Endothelial cell of umbilical vein (primary cell): Measurements from ENCODE around the gene MAPK13. TPM values are rescaled to one million over a fixed set of nuclear protein-coding genes. Genes with fewer than 3 reads are reported as not detected.

Source experiments
- BruUV-seq: library from RNA; stranded (reverse); fragments of 400-500 nt; replicated peaks from 2 replicates; lab custom pipeline; 2021; lab: Mats Ljungman, UMichigan
- CTCF ChIA-PET: fragments of 300-600, 350-600 bp; sonication (Branson Sonifier 250); formaldehyde crosslinking; loops from one replicate; lab custom pipeline; 2021; ENCODE audit warnings: antibody characterized with exemption, inconsistent platforms; lab: Charles Lee
- POLR2A ChIA-PET: fragments of 300-600, 350-600 bp; sonication (Branson Sonifier 250); formaldehyde crosslinking; loops from one replicate; lab custom pipeline; 2021; ENCODE audit warnings: antibody characterized with exemption, inconsistent platforms; lab: Charles Lee
- DNase-seq: peaks from one replicate; pipeline ENCODE4 v3.0.0-alpha.2; 2011; ENCODE audit warnings: low read depth, low spot score
- FAIRE-seq: peaks from 2 replicates; lab custom pipeline; 2011; peaks lifted over from hg19 to GRCh38; lab: Jason Lieb, UNC
- H2AFZ ChIP-seq: 2 replicates; pipeline ENCODE4 v1.6.0; 2012; ENCODE audit warnings: low read depth, low read length, control low read depth, inconsistent platforms
- H3K27ac ChIP-seq: 2 replicates; pipeline ENCODE4 v1.5.1; 2011; ENCODE audit warnings: low read depth, mild to moderate bottlenecking, control low read depth, low read length, moderate library complexity; ENCODE audit not compliant: insufficient read depth
- H3K27me3 ChIP-seq, 2 experiments: 2 replicates each; pipeline versions ENCODE4 v1.6.0 to v1.6.1; 2011; ENCODE audit warnings: low read length in 2 of 2, mixed read lengths in 1 of 2; ENCODE audit not compliant: control insufficient read depth in 2 of 2, insufficient read depth in 2 of 2
- H3K36me3 ChIP-seq, 2 experiments: 2 replicates in 1 of 2; 3 replicates in 1 of 2; pipeline ENCODE4 v1.5.1; 2011; ENCODE audit warnings: low read length in 2 of 2, mild to moderate bottlenecking in 1 of 2, moderate library complexity in 1 of 2; ENCODE audit not compliant: control insufficient read depth in 2 of 2, insufficient read depth in 2 of 2; ENCODE audit errors: extremely low read depth in 1 of 2
- H3K4me1 ChIP-seq: 3 replicates; pipeline ENCODE4 v1.5.1; 2011; ENCODE audit warnings: mild to moderate bottlenecking, low read length; ENCODE audit not compliant: control insufficient read depth, insufficient read depth; ENCODE audit errors: extremely low read depth
- H3K4me2 ChIP-seq: 2 replicates; pipeline ENCODE4 v1.6.1; 2011; ENCODE audit warnings: low read length, control low read depth, mixed read lengths; ENCODE audit not compliant: insufficient read depth
- H3K4me3 ChIP-seq, 3 experiments: fragments of 200-600 bp in 1 of 3; sonication (generic), shearing (Covaris generic) in 1 of 3; replicated peaks in 1 of 3; 2 replicates each; pipeline ENCODE4 v1.5.1; 2011 to 2016; ENCODE audit warnings: control low read depth in 3 of 3, low read length in 3 of 3, mild to moderate bottlenecking in 2 of 3, inconsistent platforms in 1 of 3, low read depth in 1 of 3, moderate library complexity in 1 of 3; ENCODE audit not compliant: insufficient read depth in 1 of 3
- H3K79me2 ChIP-seq: 2 replicates; pipeline ENCODE4 v1.6.0; 2012; ENCODE audit warnings: low read length, inconsistent platforms; ENCODE audit not compliant: control insufficient read depth, insufficient read depth
- H3K9ac ChIP-seq: replicated peaks from 2 replicates; pipeline ENCODE3; 2011; ENCODE audit warnings: low read length, control low read depth; ENCODE audit not compliant: insufficient read depth; ENCODE audit errors: extremely low read depth
- H3K9me1 ChIP-seq: replicated peaks from 3 replicates; pipeline ENCODE4 v1.6.0; 2011; ENCODE audit warnings: mild to moderate bottlenecking, low read length; ENCODE audit not compliant: control insufficient read depth, insufficient read depth; ENCODE audit errors: extremely low read depth
- H3K9me3 ChIP-seq: replicated peaks from 2 replicates; pipeline ENCODE4 v1.5.1; 2012; ENCODE audit warnings: low read length, inconsistent platforms; ENCODE audit not compliant: control insufficient read depth, insufficient read depth
- H4K20me1 ChIP-seq: replicated peaks from 2 replicates; pipeline ENCODE3; 2011; ENCODE audit warnings: mild to moderate bottlenecking, low read length; ENCODE audit not compliant: control insufficient read depth, insufficient read depth; ENCODE audit errors: extremely low read depth
- EZH2 ChIP-seq: IDR thresholded peaks from 2 replicates; pipeline ENCODE4 v1.6.1; 2012; ENCODE audit warnings: borderline replicate concordance, low read depth, mild to moderate bottlenecking, moderate library complexity, low read length, inconsistent platforms; ENCODE audit not compliant: severe bottlenecking
- FOS ChIP-seq: IDR thresholded peaks from 2 replicates; pipeline ENCODE4 v1.6.1; 2011; ENCODE audit warnings: mild to moderate bottlenecking, low read length, moderate library complexity, borderline replicate concordance; ENCODE audit not compliant: insufficient read depth
- GATA2 ChIP-seq: IDR thresholded peaks from 2 replicates; pipeline ENCODE4 v1.7.0; 2011; ENCODE audit warnings: low read depth, mild to moderate bottlenecking, moderate library complexity, mixed read lengths, low read length; ENCODE audit not compliant: insufficient read length, insufficient read depth
- JUN ChIP-seq: IDR thresholded peaks from 2 replicates; pipeline ENCODE4 v1.6.1; 2011; ENCODE audit warnings: borderline replicate concordance, low read depth; ENCODE audit not compliant: insufficient read length, insufficient read depth
- MAX ChIP-seq: IDR thresholded peaks from 2 replicates; pipeline ENCODE4 v1.6.1; 2011; ENCODE audit not compliant: insufficient read depth, insufficient read length
- MYC ChIP-seq: IDR thresholded peaks from one replicate; pipeline ENCODE4 v1.6.1; 2011; ENCODE audit warnings: mild to moderate bottlenecking, low read depth, low read length
- POLR2A ChIP-seq: IDR thresholded peaks from 2 replicates; pipeline ENCODE4 v1.6.1; 2012; ENCODE audit warnings: low read depth, mild to moderate bottlenecking, control low read depth, low read length
- POLR2AphosphoS5 ChIP-seq: IDR thresholded peaks from 2 replicates; pipeline ENCODE4 v1.6.1; 2012; ENCODE audit warnings: low read depth, mild to moderate bottlenecking, control low read depth, low read length, moderate library complexity; ENCODE audit not compliant: insufficient read depth
- dilution Hi-C: fragments of 300-500 bp; cut with MboI; formaldehyde crosslinking; loops from one replicate; pipeline ENCODE4 v1.15.0; 2019; ENCODE audit warnings: low sequenced_read_pairs; ENCODE audit not compliant: extremely low pct_ligation_motif_present
- intact Hi-C: fragments of 100-400 bp; cut with micrococcal nuclease; formaldehyde crosslinking; loops from one replicate; pipeline ENCODE4 v1.10.0; 2022
- polyA plus RNA-seq, 4 experiments: library from polyadenylated mRNA; depleted of rRNA in 3 of 4; stranded (reverse) in 3 of 4; unstranded in 1 of 4; fragments of >200 nt; gene quantifications; 2 replicates each; pipeline versions ENCODE4 v1.2.1 to v1.2.3, GENCODE V29; 2011 to 2012; ENCODE audit warnings: missing spikeins in 1 of 4
- total RNA-seq: library from RNA; stranded (reverse); gene quantifications from 2 replicates; pipeline ENCODE4 v1.2.3, GENCODE V29; 2021
- TF ChIP-seq, protein P1 (sequence below), 2 donors: IDR thresholded peaks; 1 replicate in 1 of 2; 2 replicates in 1 of 2; pipeline ENCODE4 v1.5.1; 2011; ENCODE audit warnings: low read length in 2 of 2, mild to moderate bottlenecking in 2 of 2, moderate library complexity in 2 of 2, control low read depth in 1 of 2, inconsistent platforms in 1 of 2, low read depth in 1 of 2; ENCODE audit not compliant: insufficient read depth in 1 of 2; ENCODE audit errors: extremely low read depth in 1 of 2

MAPK13 gene
- total and polyA plus RNA-seq, 2 donors (not counting 3 experiments of a cell fraction or from before 2014, with no cell fraction given), result 9.0 to 11.6 TPM

- DNase-seq (no peak), FAIRE-seq (no peak)
- H3K79me2 ChIP-seq, result no peaks in the 10 kb centered on the region
- H3K27ac ChIP-seq, result no peak overlapping the region
- no peaks in the 10 kb centered on the region for H3K4me1 ChIP-seq
- H3K4me2 ChIP-seq, result no peak overlapping the region
- ChIA-PET POLR2A (no interaction called here), CTCF (interaction anchor here (1.3 kb wide), 1 partner anchor 15 kb away, joined by 3 read pairs; no protein-coding TSS in a partner anchor)
- intact Hi-C loops (no loop called here), dilution Hi-C loops (no loop called here)
- H4K20me1 ChIP-seq, result no peaks in the 10 kb centered on the region
- H3K9me3 ChIP-seq, result no peaks in the 10 kb centered on the region
- no peaks in the 10 kb centered on the region for H3K27me3 ChIP-seq
- H3K36me3 ChIP-seq, result peaks cover 2 to 5% of the 10 kb centered on the region in 2 experiments
- H3K9me1 ChIP-seq, result no peaks in the 10 kb centered on the region
- TF ChIP-seq GATA2 (no peak), JUN (no peak), MYC (no peak), POLR2A (no peak), MAX (no peak), POLR2AphosphoS5 (no peak), FOS (no peak), EZH2 (no peak)
- TF ChIP-seq, protein P1, sequence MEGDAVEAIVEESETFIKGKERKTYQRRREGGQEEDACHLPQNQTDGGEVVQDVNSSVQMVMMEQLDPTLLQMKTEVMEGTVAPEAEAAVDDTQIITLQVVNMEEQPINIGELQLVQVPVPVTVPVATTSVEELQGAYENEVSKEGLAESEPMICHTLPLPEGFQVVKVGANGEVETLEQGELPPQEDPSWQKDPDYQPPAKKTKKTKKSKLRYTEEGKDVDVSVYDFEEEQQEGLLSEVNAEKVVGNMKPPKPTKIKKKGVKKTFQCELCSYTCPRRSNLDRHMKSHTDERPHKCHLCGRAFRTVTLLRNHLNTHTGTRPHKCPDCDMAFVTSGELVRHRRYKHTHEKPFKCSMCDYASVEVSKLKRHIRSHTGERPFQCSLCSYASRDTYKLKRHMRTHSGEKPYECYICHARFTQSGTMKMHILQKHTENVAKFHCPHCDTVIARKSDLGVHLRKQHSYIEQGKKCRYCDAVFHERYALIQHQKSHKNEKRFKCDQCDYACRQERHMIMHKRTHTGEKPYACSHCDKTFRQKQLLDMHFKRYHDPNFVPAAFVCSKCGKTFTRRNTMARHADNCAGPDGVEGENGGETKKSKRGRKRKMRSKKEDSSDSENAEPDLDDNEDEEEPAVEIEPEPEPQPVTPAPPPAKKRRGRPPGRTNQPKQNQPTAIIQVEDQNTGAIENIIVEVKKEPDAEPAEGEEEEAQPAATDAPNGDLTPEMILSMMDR (IDR thresholded peaks at IDR 0.05; ENCODE audit: extremely low read depth in 1 of 2, insufficient read depth in 1 of 2, low read depth in 1 of 2, low read length in 2 of 2), result no peak
- H3K9ac ChIP-seq, result no peak overlapping the region
- no peak overlapping the region for H3K4me3 ChIP-seq
- H2AFZ ChIP-seq, result no peak overlapping the region
- no TSS peak for BruUV-seq
These were observed 41.3 kb upstream of the MAPK13 start for GRCh38 chr6:36089048-36089447.
